HG03457 (cell line): ENCODE results near the gene ABCG2.
"Not testable (repeated sequence)": the region's sequence is repeated elsewhere in the genome, so short reads cannot be mapped to it uniquely, and the experiment has no call there.

Source experiments
- ATAC-seq: cut with Tn5 transposase; IDR thresholded peaks from one replicate; pipeline ENCODE4 v1.9.1; 2021; ENCODE audit warnings: moderate number of reproducible peaks; ENCODE audit not compliant: unreplicated experiment

ABCG2 gene

DNA sequence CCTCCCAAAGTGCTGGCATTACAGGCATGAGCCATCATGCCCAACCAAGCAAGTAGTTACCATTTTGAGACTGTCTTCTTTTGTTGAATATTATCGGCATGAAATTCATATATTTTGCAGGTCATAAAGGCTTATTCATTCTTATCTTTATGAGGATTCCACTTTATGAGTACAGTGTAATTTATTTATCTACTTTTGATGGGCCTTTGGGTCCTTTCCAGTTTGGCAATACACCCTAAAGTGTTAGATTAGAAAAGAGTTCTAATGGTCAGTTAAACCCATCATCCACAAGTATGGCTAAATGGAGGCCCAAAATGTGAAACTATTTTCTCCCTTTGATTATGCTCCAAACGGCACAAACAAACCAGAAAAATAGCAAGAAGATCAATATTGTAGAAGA is 10.9 kb upstream of the ABCG2 start:
- ATAC-seq, result no peak

DNA sequence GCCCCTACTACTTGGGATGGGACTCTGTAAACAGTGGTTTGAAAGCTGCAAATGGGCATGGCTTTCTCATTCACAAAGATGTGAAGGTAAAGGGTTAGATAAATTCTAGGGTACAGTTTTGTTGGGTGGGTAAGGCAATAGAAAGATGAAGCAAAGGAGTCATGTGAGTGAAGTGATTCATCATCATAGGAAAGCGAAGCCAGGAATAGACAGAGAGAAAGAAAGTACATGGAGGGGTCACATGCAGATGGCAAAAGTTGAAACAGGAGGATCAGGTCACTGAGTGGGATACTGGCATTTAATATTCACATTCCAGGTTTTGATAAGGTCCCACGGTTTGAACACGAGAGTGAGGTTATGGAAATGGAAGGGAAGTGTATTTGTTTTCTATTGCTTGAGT is 8.2 kb upstream of the ABCG2 start:
- no peak for ATAC-seq

DNA sequence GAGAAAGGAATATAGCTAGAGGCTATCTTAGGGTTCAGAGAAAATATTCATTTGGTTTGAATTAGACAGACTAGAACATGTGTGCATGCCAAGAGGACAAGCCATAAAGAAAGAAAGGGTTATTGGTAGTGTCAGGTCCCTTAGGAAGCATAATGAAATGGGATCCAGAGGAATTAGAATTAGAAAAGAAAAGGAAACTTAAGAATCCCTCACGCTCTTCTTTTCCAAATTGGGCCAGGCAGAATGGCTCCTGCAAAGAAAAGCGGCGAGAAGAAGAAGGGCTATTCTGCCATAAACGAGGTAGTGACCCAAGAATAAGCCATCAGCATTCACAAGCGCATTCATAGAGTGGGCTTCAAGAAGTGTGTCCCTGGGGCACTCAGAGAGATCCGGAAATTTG is 4.9 kb upstream of the ABCG2 start:
- no peak for ATAC-seq

DNA sequence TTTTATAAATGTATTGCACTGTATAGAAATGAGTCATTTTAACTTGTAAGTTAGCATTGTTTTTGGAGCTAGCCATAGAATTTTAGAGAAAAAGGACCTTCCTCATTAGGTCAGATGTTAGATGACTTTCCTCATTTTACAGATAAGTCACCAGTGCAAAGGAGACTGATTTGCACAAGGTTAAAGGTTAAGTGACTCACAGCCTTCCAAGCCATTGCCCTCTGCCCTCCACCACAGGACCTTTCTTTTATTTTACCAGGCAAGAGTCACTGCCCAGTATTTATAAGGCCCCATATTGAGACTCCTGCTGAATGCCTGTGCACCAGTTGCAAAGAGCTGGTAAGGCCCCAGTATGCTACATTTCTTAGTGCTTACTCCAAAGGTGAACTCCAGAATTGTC is 4.2 kb upstream of the ABCG2 start:
- ATAC-seq, result no peak

DNA sequence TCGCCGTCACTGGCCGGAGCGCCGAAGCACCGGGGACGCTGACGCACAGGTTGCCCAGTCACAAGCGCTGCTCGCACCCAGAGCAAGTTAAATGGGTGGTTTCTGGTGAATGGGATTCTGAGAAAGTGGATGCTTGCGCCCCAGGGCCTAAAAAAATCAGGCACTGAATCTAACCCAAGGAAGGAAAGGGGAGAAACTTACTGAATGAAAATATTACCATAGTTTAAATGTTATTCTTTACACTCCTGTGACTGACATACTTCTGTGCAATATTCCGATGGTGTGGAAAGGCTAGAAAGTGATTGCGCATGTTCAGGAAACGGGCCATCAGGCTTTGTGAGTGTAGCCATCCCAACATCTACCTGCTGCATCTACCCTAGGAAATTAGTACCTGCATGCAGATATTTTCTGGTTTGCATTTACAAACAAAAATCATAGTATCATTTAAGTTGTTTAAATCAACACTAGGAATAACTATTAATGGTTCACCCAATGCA is 838 bp upstream of the ABCG2 start:
- no peak for ATAC-seq

DNA sequence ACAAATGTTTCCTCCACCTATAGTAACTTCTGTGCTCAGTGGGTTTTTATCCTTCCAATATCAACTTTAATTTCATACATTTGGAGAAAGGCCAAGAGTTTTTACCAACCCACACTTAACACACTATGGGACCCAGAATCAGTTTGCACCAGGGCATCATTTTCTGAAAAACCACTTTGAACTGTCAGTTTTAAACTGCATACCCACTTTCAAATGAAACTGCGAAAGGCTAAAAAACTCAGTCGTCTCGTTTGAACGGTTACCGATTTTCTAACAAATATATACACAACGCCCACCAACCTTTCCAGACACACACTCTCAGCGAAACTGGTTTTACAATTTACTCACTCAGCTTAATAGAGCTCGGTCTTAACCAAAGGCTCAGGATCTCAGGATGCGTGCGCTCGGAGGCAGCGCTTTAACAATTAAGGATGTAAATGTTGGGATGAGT is 376 bp downstream of the ABCG2 start:
- ATAC-seq, result no peak

DNA sequence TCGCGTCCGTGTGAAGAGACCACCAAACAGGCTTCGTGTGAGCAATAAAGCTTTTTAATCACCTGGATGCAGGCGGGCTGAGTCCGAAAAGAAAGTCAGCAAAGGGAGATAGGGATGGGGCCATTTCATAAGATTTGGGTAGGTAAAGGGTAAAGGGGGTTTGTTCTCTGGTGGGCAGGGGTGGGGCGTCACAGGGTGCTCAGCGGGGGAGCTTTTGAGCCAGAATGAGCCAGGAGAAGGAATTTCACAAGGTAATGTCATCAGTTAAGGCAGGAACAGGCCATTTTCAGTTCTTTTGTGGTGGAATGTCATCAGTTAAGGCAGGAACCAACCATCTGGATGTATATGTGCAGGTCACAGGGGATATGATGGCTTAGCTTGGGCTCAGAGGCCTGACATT is 6.1 kb downstream of the ABCG2 start:
- ATAC-seq, result not testable (repeated sequence)

DNA sequence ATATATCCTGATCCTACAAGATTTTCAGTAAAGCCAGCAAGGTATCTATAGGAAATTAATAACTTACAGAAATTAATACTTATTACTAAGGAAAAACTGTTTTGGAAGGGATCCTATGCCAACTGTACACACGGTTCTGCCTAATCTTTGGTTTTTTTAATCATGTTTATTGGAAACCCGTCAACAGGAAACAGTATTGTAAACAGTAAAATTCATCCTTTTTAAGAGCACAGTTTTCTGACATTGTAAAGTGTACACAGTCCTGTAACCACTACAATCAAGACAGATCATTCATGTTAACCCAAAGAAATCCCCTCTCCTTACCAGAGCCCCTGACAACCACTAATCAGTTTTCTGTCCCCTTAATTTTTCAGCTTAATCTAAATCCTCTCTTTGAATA is 9.9 kb downstream of the ABCG2 start:
- no peak for ATAC-seq

DNA sequence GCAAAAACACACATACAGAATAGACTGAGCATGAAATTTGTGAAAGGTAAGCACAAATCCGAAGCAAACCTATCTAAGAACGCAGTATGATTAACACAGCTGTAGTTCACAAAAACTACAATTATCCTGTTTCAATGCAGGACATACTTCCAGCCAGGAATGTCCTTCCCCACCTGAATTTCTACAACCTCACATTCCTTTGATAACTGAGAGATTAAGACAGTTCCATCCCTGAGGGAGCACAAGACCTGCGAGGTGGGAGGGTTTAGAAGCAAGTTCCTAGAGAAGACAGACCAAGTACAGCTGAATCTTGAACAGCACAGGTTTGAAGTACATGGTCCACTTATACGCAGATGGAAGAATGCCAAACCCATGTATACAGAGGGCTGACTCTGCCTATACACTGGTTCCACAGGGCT is 10.6 kb downstream of the ABCG2 start:
- no peak for ATAC-seq

DNA sequence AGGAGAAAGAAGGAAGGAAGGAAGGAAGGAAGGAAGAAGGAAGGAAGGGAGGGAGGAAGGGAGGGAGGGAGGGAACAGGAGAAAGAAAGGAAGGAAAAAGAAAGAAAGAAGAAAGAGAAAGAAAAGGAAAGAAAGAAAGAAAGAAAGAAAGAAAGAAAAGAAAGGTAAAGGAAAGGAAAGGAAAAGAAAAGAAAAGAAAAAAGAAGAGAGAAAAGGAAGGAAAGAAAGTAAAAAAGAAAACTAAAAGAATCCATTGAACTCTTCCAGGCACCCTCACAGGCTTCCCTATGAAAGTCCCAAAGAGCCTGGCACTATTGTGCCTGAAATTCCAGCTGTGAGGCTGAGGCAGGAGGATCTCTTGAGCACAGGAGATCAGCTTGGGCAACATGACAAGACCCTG is 11.5 kb downstream of the ABCG2 start:
- ATAC-seq, result no peak

DNA sequence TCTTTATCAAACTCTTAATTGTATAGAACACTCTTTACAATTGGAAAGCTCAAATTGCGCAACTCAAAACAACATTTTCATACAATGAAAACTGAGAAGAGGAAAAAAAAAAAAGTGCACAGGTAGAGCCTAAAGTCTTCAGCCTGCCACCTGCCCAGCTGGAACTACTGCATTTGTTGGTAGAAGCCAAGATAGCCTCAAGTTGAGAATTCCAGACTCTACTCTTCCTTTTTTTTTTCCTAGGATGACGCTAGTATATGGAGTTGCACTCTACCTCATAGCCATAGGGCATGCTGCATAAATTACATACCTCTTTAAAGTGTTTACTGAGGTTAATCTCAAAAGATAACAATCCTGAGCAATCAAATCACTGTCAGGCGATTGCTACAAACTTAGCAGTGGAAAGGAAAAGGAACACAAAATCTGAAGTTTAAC is 13.6 kb downstream of the ABCG2 start:
- ATAC-seq, result no peak

DNA sequence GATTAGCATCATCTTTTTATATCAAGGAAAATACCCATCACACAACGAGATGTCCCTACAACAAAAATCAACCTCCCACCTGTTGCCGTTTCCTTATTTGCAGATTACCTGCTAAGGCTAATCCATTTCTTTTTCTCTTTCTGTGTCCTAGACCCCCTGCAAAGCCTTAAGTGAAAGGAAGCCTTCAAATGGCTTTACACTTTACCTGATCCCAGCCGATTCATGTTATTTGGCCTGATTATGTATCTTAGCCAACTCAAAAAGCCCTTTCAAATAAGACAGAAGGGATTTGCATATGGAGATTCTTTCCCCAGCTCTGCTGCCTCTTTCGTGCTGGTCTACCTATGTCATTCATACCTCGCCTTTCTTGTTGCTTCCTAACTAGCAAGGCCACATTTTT is 14.4 kb downstream of the ABCG2 start:
- ATAC-seq, result no peak

DNA sequence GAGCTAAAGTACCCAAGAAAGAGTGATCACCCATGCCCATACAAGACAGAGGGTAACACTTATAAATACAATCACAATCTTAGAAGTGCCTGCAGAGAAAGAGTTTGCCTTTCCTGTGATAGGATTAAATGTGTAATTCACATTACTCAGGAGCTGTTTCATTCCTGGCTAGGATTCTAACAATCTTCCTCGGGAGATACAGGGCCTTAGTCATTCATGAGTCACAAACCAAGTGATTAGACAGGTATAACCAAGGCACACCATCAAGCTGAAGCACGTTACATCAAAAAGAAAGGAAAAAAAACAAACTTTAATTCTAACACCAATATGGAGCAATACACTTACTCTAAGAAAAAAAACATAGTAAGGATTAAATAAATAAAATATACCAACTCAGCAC is 14.9 kb downstream of the ABCG2 start:
- no peak for ATAC-seq

DNA sequence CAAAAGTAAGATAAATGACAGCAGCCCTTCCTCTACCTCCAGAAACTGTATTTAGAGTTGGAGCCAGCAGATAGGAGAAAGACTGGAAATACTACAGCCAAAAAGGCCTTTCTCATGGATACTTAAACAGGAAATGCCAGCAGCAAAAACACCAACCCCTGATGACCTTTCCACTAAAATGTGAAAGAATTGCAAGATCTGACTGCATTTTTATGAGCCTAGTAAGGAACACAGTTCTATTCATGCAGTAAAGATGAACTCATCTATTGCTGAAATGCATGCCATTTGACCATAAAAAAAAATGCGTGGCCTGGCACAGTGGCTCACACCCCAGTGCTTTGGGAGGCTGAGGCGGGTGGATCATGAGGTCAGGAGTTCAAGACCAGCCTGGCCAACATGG is 19.9 kb downstream of the ABCG2 start:
- no peak for ATAC-seq

DNA sequence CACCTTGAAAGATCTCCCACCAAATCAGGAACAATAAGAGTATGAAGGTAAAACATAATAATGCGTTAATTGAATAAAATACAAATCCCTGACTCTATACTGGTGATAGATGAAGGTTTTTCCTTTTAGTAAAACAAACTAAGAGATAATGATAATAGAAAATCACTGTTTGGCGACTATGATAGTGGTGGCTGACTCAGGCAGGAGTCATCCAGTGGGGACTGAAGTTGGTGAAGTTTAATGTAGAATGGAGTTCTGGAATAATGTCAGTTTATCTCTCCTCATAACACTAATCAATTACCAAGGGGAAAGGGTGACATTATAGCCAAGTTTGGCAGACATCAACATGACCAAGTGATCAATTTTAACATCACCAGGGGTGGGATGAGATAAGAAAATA is 21.3 kb downstream of the ABCG2 start:
- ATAC-seq, result no peak

DNA sequence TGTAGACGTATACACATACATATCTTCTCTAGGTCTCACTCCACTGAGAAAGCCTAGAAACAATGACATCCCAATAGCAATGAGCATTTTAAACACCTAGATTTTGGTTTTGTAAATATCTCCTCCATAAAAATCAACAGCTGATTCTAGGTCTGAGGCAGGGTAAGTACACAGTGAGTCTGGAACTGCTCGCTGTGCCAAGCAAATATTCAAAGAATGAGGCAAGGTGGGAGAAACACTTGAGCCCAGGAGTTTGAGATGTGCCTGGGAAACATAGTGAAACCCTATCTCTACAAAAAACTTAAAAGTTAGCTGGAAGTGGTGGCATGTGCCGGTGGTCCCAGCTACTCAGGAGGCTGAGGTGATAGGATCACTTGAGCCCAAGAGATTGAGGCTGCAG is 22.2 kb downstream of the ABCG2 start:
- ATAC-seq, result no peak

DNA sequence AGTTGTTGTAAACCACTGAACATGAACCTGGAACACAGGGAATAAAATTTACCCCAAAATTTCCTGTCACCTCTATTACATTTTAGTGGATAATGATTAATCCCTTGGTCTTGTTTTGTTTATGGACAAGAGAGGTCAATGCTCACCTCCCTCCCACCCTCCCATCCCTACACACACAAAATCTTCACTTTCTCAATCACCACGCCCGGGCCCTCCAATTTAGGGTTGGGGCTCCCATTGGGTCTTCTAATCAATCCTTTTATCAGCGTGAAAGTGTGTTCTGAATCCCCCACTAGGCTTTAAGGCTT is 23.1 kb downstream of the ABCG2 start:
- ATAC-seq, result no peak

DNA sequence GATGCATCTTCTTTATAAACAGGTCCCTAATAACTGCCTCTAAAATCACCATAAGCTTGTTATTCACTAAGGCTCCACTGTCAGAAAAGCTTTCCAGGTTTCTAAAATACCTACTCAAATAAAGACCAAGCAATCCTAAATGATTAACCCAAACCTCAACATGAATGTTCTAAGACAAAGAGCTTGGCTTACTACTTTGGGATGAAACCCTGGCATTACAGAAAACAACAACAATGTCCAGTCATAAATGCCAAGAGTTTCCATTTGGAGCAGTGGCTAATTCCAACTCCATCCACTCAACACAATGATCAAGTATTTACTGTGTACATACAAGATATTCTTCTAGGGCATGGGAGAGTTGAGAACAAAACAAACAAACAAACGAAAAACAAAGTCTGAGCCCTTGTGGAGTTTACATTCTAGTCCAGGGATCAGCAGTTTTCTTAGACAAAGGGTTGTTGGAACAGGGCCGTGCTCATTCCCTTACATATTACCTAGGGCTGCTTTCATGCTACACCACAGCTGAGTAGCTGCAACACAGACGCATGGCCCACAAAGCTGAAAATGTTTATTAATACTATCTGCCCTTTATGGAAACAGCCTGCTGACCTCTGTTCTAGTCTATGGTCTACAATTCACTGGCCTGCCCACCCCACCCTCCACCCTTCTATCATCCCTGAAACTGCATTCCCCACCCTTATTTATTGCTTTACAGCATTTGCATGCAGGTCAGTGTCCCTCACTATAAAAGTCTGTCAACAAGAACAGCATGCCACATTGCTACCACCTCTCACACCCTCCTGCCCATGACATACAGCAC is 23.7 kb downstream of the ABCG2 start:
- ATAC-seq, result no peak

DNA sequence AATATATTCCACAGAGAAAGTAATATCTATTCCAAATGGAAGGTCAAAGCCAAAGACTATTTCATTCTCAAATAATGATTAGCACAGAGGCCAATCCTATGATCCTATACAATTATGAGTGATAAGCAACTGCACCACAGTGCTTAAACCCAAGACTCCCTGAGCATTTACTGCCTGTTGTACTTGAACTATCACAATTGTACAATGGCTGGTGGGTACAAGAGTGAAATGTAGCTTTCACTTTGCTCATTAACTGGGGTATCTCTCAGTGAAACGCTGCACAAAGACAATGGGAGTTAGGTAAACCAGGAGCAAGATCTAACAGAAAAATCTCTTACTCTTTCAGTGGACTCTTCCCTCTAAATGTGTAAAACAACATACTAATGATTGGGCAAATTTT is 24.3 kb downstream of the ABCG2 start:
- no peak for ATAC-seq

DNA sequence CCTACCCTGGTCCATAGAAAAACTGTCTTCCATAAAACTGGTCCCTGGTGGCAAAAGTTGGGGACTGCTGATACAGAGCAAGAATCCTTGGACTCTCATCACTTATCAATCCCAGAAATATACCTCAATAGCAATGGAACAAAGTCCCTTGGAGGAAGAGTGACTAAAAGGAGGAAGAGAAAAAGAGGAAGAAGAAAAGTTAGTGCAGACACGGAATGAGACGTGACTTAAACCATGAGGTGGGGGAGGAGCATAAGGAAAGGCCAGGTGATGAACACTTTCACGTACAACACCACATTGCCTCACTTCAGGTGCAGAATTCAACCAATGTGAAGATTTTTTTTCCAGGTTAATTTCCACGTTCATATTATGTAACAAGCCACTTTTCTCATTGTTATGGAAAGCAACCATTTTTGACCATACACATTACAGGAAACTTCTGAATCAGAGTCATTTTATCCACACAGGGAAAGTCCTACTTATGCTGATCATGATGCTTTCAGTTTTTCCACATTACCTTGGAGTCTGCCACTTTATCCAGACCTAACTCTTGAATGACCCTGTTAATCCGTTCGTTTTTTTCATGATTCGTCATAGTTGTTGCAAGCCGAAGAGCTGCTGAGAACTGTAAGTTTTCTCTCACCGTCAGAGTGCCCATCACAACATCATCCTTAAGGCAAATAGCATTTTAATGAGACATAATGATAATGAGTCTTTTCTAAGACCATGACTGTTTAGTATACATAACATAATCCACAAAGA is 27.7 kb downstream of the ABCG2 start:
- no peak for ATAC-seq

DNA sequence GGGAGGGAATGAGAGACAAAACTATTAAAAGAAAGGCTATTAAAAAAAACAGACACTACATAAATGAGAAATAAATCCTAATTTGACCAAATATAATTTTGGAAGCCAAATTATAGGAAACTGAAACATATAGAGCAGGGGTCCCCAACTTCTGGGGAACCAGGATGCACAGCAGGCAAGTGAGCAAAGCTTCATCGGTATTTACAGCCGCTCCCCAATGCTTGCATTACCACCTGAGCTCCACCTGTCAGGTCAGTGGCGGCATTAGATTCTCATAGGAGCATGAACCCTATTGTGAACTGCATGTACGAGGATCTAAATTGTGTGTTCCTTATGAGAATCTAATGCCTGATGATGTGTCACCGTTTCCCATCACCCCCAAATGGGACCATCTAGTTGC is 28.4 kb downstream of the ABCG2 start:
- no peak for ATAC-seq

DNA sequence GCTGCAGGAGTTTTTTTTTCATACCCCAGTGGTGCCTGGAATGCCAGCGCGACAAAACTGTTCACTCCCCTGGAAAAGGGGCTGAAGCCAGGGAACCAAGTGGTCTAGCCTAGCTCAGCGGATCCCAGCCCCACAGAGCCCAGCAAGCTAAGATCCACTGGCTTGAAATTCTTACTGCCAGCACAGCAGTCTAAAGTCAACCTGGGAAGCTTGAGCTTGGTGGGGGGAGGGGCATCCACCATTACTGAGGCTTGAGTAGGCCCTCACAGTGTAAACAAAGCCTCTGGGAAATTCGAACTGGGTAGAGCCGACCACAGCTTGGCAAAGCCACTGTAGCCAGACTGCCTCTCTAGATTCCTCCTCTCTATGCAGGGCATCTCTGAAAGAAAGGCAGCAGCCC is 36.2 kb downstream of the ABCG2 start:
- ATAC-seq, result not testable (repeated sequence)
